Subcutaneous adipose tissue (tissue), 4 donors: ENCODE data around the gene GMDS. TPM values are rescaled to one million over a fixed set of nuclear protein-coding genes. Genes with fewer than 3 reads are reported as not detected.

Experiments
- total RNA-seq, 4 donors: library from RNA; depleted of rRNA; stranded (reverse); fragments of >200 nt; gene quantifications; one replicate each; pipeline ENCODE4 v1.1.0, GENCODE V29; 2016
- TF ChIP-seq, protein P1 (sequence below): fragments of 450-650 bp; IDR thresholded peaks from one replicate; pipeline ENCODE4 v1.5.1; 2016; ENCODE audit warnings: low read depth, mild to moderate bottlenecking, control low read depth, antibody characterized with exemption, moderate library complexity

Gene GMDS
- total RNA-seq, 4 donors from 2014 or later = 10.1 to 17.3 (median 13.9) TPM

DNA sequence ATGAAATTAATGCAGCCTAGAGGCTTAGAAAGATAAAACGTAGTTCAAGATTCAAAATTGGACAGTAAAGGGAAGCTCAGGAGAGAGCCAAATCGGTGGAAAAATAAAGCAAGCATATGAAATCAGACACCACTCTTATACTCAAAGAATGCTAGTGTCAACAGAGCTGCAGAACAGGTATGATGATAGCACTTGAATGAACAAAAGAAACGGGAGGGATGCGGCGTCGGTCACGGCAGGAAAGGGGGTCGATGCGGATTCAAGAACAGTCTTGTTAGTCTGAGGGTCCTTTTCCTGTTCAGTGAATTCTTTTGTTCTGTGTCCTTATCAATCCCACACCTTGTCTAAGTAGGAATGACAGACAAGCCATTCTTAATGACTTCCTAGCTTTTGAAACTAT is 521.3 kb downstream of the GMDS start:
- TF ChIP-seq, protein P1, sequence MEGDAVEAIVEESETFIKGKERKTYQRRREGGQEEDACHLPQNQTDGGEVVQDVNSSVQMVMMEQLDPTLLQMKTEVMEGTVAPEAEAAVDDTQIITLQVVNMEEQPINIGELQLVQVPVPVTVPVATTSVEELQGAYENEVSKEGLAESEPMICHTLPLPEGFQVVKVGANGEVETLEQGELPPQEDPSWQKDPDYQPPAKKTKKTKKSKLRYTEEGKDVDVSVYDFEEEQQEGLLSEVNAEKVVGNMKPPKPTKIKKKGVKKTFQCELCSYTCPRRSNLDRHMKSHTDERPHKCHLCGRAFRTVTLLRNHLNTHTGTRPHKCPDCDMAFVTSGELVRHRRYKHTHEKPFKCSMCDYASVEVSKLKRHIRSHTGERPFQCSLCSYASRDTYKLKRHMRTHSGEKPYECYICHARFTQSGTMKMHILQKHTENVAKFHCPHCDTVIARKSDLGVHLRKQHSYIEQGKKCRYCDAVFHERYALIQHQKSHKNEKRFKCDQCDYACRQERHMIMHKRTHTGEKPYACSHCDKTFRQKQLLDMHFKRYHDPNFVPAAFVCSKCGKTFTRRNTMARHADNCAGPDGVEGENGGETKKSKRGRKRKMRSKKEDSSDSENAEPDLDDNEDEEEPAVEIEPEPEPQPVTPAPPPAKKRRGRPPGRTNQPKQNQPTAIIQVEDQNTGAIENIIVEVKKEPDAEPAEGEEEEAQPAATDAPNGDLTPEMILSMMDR = no peak

DNA sequence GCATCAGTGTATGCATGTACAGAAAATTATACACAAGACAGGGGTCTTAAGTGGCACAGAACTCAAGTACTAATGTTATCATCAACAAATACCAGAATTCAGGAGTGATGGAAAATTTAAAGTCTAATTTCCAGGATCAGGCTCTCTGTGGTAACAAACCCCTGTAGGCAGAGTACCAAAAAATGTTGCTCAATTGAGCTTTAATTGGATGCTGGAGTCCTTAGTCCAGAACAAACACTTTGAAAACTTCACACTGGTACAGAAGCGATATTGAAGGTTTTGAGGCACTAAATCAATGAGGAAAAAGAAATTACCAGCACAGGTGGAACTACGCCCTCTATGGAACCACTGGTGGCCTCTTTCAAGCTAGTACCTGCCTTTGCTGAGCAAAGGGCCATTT is 522.6 kb downstream of the GMDS start:
- TF ChIP-seq, protein P1 = no peak

DNA sequence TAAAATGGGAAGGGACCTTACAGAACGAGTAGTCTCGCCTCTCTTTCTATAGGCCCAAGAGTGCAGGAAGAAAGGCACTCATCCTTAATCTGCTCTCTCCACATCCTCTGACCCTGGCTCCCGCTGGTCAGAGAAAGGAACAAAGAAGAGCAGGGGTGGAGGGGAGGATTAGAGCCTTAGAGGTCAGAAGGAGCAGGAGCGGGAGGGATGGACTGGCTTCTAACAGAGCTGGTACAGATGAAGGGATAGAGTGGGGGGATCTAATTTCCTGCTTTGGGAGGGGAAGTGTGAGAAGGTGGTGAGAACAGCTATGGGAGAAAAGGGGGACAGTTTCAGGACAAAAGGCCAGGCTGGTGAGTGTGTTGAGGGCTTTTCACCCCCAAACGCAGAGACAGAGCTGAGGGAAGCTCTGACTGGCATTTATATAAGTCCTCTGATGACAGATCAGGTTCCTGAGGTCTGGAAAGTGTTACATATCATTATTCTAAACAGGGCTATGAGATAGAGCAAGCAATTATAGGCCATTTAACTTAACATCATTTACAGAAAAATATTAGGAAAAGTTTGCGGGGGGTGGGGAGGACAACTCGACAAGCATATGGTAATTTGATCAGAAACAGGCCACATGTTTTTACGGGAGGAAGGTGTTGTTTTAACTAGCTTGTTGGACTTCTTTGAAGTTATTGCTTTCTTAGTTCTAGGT is 524.6 kb downstream of the GMDS start:
- TF ChIP-seq, protein P1 = no peak

DNA sequence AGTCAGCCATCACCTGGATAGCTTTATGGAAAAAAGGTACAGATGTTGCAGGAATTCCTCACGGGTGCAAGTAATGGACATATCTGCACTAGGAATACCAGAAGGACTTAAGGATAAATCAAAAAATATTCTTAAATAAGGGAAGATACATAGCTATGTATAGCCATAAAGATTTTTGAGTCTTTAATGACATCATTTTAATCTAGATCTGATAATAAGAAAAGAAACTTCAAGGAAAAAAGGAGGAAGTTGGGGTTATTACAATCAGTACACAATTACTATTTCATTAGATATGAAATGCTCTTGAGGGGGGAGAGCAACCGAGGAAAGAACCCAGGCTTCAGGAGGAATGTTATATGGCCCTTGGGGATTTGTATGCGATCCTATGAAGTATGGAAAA is 525.5 kb downstream of the GMDS start:
- TF ChIP-seq, protein P1 = no peak

DNA sequence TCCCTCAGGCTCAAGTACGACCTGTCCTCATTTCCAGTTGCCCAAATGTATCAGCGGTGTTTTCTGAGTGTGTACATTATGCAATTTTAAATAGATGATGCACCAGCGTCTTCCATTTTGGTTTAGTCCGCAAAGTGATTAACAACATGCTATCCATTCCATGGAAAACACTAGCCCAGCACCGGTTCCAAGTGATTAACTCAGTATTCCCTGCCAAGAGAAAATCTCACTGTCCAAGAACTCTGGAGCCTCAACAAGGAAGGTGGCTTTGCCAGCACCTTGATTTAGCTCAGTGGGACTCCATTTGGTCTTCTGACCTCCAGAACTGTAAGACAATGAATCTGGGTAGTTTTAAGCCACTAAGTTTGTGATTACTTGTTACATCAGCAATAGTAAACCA is 528.5 kb downstream of the GMDS start:
- TF ChIP-seq, protein P1 = no peak

DNA sequence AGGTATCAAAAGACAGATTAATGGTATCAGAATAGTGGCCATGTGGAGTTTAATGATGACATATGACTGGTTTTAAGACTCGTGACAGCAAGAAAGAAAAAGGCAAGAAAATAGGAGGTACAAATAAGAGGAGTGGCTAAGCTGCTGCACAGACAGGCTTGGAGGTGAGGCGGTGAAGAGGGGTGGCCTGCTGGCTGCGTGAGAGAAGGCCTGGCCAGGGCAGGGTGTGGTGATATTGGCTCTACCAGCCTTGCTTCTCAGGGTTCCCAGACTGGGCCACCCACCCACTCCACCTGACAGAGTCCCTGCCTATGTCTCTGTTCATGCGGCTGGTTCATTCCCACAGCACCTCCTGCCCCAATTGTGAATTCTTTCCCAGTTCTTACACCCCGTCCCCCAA is 529.0 kb downstream of the GMDS start:
- TF ChIP-seq, protein P1 = no peak

DNA sequence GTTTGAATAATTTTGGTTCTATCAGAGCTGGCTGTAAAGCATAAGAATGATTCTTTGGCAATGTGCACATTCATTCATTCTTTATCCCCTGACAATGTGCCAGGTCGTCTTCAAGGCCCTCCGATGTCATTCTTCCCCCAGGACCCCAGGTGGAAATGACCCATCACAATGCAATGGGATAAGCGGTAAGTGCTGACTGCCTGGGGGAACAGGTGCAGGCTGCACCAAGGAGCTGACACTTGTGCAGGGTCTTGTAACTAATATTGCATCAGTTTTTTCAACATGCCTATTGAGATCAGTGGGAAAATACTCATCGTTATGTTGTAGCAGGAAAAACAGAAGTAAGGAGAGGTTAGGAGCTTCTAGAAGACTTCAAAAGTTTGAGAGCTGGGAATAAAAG is 530.1 kb downstream of the GMDS start:
- TF ChIP-seq, protein P1 = no peak
